Embryonic facial prominence (tissue), 1 donor: ENCODE results near the gene RHO.
"Not testable (repeated sequence)": the region's sequence is repeated elsewhere in the genome, so short reads cannot be mapped to it uniquely, and the experiment has no call there.

Source experiments
- DNase-seq: peaks from one replicate; pipeline ENCODE4 v3.0.0-alpha.2; 2016; ENCODE audit errors: extremely low spot score

The RHO gene

DNA sequence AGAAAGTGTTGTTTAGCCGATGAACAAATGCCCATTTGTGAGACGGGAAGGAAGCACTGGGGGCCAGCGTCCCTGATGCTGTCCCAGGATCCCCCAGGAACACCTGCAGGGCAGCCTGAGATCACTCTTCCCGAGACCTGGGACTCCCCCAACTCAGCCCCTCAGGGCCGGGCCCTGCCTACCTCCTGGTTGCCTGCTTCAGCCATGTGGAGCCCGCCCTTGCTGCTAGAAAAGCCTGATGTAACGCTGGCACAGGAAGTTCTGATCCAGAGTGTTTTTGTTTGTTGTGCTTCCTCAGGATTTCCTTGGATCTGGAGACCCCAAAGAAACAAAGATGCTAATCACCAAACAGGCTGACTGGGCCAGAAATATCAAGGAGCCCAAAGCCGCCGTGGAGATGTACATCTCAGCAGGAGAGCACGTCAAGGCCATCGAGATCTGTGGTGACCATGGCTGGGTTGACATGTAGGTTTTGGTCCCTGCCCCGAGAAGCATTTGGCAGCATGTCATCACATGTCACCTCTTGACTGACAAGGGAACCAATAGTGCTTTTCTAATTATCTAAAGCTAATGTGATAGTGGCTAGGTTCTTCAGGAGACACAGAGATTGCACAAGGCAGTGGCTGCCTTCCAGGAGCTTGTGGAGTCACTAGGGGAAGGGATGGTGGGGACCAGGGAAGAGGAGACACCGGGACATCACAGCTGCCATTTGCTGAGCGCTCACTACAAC is 28.7 kb upstream of the RHO start:
- DNase-seq = not testable (repeated sequence)

DNA sequence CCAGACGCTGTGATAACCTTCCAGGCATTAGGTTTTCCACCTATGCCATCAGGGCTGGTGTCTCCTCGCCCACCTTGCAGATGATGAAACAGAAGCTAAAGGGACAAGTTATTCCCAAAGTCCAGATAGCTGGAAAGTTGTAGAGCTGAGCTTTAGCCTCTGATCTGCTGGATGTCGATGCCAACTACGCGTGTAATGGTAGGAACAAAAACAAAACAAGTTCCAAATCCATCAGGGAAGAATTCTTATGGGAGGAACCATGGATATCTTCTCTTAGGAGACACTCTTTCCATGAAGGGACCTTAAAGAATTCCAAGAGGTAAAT is 28.1 kb upstream of the RHO start:
- no peak for DNase-seq

DNA sequence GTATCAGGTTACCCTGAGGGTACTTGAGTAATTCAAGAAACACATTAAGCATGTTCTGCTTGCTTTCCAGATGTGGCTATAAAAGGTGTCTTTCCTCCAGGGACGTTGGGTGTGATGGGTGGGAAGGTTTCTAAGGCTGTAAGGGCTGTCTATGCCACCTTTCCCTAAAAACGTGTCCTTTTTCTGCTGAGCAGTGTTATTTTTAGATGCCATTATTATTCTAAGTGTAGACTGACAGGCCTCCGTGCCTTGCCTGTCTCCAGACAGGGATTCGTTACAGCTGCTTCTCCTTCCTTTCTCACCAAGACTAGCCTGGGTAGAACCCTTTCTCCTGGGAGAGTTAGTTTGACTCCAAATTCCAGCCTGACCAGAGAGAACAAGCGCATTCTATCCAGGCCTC is 26.8 kb upstream of the RHO start:
- DNase-seq = no peak

DNA sequence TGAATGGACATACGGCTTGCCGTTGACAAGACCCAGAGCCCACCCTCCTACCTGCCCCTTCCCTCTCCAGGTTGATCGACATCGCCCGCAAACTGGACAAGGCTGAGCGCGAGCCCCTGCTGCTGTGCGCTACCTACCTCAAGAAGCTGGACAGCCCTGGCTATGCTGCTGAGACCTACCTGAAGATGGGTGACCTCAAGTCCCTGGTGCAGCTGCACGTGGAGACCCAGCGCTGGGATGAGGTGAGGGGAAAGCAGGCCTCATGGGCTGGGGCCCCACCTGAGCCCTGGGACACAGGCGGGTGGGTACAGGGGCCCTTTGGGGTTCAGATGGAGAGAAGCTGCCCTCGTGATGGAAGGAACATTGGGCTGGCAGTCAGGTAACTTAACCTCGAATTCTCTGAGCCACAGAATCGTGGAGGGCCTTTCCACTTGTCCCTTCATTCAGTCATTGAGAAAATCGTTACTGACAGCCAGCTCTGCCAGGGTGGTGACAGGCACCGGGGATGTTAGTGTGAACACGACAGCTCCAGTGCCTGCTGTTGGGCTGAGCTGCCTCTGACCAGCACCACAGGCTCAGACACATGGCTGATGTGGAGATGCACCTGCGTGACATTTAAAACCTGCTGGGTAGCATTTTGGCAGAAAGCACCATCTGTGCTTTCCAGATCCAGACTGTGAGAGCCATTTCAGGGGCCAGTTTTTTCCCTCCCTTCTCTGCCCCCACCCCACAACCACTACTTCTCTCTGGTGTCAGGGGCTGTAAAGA is 25.6 kb upstream of the RHO start:
- DNase-seq = no peak

DNA sequence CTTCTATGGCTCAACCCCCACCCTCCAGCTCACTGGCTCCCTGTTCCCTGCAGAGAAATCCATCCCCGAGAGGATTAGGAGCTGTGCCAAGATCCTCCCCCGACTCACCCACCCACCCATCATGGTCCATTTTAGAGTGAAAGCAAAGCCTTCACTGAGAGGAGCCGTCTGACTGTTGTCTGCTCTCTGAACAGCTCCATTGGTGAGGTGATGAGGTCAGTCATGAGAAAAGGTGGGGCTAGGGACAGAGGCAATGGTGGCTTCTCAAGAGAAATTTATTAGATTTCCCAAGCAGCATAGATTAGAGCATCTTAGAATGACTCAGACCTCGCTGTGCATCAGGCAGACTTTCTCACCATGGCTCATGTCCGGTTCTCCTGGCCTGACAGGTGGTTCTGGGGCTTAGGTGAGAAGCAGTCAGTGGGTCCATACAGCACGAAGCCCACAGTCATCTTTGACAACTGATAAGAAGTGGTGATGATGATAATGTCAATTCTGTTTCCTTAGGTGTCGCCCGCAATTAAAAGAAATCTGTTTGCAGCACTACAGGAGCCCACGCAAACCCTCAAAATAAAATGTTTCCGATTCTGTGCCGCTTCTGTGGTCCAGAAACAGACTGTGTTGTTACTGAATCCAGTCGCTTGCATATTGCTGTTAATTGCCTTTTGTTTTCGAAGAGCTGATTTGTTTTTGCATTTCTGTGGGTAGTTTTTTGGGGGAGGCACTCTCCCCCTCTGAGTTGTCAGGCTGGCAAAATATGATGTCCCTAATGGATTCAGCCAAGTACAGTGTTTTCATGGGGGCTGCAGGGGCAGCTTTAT is 24.8 kb upstream of the RHO start:
- DNase-seq = no peak

DNA sequence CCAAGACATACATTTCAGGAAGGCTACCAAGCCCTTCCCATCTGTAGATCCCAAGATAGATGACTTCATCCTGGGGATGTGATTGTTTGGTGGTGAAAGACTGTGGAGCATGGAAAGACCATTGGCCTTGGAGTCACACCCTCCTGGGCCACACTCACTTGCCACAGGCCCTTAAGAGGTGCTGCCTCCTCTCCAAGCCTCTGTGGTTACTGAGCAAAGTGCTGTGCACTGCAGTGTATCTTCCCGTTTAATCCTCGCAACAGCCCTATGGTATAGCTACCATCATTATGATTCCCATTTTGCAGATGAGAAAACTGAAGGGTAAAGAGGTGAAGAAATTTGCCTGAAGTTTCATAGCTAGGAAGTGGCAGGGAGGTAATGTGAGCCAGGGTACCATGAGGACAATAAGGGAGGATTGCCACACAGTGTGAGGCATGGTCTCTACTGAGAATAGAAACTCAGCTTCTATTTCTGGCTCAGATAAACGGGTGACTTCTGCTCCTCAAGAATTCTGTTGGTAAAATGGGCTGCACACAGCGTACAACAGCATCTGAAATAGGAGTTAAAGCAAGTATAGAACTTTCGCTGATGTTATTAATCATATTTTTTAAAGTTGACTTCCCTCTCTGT is 23.9 kb upstream of the RHO start:
- no peak for DNase-seq

DNA sequence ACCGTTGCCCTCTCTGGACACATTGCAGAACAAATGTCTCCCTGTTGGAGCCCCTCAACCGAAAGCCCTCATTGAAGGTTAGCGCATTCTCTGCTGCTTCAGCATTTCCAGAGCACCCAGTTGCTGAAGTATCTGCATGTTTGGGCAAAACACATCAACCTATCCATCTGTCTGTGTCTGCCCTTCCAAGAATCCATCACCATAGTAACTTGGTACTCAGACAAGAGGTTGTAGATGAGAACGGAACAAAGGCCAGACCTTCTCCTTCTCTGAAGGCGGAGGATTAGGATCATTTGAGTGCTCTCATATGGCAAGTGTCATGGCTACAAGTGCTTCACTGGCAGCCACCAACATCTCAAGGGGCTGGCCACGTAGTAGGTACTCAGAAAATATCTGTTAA is 23.1 kb upstream of the RHO start:
- no peak for DNase-seq

DNA sequence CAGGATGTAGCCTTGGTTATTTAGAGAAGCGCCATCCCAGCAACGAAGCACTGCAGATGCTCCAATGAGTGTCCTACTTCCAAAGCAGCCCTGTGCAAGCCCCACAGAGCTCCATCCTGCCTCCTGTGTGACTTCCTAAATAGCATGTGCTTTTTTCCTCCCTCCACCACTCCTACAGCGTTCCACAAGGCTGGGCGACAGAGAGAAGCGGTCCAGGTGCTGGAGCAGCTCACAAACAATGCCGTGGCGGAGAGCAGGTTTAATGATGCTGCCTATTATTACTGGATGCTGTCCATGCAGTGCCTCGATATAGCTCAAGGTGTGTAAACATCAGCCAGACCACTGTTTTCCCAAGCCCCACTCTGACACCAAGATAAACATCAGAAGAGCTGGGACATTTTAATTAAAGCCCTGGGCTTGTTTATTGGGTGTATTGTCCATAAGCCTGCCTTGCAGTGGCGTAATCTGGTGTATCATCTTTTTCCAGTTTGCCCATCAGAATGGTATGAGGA is 22.2 kb upstream of the RHO start:
- DNase-seq = no peak

DNA sequence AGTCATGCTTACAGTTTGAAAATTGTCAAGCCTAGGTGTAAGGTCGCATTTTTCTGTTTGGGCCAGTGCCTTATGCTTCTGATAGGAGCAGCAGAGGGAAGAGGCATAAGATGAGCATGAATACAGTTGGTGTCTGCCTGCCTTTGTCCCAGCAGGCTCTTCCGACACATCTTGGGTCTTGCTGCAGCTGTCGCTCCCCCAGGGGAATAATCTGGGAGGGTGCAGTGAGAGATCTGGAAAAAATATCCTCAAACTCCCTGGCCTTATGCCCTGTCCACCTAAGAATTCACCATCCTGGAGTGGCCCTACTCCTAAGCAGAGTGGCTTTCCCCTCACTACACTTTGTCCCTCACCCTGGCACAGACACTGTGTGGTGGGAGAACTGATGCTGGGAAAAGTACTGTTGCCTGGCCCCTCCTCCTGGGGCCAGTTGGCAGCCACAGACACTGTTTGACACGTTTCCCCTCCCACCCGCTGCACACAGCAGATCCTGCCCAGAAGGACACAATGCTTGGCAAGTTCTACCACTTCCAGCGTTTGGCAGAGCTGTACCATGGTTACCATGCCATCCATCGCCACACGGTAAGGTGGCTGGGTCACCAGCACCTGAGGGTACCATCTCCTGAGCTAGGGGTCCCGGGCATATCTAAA is 21.1 kb upstream of the RHO start:
- no peak for DNase-seq

DNA sequence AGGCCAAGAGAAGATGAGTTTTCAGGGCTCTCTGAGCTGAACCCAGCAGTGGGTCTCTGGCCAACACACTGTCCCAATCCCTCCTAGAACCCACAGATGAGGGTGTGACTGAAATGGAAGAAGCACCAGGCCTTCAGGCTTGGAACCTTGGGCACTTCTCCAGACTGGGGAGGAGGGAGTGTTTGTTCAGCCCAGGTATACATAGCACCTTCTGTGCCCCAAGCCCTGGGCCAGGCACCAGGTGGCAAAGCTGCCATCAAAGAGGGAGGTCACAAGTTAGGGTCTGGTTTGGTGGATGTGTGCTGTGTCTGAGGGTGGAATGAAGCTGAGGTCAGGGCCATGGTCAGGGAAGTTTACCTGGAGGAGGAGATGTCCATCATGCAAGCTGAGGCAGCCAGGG is 15.8 kb upstream of the RHO start:
- DNase-seq = no peak

DNA sequence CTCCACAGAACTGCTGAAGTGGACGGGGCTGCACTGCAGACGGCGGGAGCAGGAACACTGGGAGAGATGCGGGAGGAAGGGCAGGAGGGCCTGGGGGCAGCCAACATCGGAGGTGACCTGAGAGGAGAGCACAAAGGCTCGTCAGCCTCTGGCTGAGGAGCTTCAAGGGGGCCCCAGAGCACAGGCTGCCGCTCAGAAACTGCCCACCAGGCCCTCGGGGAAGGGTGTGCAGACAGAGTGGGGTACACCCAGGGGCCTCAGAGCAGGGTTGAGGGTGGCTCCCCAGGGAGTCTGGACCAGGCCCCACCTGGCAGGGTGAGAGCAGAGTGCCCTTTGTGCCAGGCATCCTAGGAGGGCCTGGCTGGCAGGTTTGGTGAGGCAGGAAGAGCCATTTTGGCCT is 14.7 kb upstream of the RHO start:
- DNase-seq = no peak

DNA sequence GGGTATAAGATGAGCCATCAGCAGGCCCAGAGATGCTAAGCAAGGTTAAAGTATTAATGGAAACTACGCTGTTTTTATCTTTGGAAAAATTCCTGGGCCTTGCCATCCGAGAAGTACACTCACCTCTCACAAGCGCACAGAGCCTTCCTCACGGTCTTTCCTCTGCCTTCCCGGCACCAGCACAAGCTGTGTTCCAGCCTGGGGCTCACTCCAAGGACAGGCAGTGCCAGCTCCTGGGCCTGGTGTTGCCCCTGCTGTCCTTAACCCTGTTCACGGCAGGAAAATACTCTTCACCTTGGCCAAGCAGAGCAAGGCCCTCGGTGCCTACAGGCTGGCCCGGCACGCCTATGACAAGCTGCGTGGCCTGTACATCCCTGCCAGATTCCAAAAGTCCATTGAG is 14.3 kb upstream of the RHO start:
- DNase-seq = no peak

DNA sequence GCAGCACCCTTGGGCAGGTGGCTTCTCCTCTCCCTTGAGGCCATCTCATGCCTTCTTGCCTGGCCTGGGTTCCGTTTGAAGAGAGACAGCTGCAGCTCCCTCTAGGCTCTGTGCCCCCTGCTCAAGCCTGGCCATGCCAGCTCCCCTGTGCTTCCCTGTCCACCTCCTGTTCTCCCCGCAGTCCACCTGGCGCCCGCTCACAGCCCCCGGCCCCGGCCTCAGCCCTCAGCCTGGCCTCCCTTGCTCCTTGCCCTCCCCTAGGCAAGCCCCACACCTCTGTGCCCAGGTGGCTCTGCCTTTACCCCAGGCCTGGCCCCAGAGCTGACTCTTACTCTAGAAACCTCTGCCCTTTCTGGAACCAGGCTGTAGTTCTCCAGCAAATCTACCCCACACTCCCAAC is 13.9 kb upstream of the RHO start:
- DNase-seq = no peak

DNA sequence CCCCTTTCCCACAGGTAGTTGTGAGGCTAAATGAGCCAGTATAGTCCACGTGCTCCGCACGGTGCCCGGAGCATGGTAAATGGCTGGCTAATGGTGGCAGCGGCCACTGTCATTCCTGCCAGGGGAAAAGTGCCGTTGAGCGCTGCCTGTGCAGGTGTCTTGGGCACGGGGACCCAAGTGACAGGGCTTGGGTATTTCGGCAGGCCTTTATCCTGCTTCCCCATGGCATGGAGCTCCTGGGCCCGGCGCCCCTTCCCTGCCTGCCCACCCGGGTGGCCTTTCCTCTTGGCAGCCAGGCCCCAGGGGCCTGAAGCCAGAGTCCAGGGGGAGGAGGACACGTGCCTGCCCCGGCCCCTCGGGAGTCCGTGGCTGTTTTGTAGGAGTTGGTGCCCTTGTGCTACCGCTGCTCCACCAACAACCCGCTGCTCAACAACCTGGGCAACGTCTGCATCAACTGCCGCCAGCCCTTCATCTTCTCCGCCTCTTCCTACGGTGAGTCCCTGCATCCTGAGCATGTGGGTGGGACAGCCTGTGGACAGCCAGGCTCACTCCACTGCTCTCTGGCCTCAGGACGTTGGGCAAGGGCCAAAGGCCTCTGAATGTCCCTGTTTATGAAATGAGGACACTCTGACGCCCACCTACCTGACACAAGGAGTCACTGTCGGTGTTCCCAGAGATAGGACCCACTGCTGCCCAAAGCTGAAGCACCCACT is 13.2 kb upstream of the RHO start:
- not testable (repeated sequence) for DNase-seq

DNA sequence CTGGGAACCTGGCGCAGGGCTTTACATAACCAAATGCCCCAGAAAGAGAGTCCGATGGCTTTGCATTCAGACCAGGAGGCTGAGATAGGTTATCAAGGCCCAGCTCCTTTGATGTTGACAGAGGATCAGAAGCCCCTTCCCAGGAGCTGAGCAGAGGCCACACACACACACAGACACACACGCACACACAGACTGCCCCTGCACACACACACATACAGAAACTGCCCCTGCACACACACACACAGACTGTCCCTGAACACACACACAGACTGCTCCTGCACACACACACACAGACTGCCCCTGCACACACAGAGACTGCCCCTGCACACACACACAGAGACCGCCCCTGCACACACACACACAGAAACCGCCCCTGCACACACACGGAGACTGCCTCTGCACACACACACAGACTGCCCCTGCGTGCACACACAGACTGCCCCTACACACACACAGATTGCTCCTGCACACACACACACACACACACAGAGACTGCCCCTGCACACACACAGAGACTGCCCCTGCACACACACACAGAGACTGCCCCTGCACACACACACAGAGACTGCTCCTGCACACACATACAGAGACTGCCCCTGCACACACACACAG is 12.5 kb upstream of the RHO start:
- not testable (repeated sequence) for DNase-seq

DNA sequence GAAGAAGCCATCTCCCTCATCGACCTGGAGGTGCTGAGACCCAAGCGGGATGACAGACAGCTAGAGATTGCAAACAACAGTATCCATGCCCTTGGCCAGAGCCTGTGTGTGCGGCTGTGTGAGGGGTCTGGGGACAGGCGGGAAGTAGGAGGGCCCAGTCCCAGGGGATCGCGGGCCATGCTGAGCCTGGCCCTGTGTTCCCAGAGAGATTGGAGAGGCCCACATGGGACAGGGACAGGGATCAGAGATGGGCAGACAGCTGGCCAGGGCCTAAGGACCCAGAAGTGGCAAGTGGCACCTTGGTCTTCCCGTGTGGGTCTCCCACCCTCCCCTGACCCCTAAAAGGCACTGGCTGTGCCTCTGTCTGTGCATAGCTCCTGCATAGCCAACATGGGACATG is 10.9 kb upstream of the RHO start:
- no peak for DNase-seq

DNA sequence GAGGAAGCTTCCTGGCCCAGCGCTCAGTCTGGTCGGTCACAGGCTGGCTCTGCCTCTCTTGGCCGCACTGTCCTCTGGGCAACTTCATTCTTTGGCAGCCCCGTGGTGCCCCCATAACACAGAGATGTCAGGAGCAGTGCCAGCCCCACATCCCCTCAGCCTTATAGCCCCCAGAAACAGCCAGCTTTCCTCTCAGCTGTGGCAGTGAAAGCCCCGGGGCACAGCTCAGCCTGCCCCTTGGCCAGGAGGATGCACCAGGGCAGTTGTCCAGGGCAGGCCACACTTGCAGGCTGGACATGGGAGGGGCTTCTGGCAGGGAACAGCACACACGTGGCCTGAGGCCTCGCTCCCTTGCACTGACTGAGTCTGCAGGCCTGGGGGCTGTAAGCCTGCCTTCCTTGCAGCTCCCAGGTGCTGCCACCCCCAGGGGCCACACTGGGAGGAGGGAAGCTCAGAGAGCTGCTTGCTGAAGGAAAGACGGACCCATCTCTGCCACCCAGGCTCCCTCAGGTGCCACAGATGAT is 10.3 kb upstream of the RHO start:
- DNase-seq = no peak

DNA sequence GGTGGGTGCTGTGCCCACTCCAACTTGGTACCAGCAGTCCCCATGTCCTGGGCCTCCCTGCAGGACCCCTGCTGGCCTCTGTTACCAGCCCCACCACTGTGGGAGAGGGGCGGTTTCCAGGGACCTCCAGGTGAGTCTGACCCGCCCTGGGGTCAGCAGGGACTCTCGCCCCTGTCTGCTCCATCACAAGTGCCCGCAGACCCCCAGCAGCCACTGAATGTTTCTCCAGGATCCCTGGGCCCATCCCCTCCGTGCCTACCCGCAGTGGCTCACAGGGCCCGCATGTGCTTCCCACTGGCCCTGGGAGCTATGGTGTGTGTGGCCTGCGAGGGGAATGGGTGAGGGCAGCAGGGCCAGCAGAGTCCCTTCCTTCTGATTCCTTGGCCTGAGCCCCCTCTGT is 9.9 kb upstream of the RHO start:
- no peak for DNase-seq

DNA sequence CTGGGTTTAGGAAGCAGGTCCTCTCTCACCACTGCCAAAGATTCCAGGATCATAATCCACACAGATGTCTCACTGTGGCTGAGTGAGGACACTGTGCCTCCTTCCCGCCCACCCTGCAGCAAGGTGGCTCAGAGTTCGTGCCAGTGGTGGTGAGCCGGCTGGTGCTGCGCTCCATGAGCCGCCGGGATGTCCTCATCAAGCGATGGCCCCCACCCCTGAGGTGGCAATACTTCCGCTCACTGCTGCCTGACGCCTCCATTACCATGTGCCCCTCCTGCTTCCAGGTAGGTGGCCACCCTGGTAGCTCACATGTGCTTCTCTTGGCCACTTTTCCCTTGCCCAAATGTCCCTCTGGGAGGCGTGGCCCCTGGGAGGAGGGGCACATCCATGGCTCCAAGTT is 9.0 kb upstream of the RHO start:
- no peak for DNase-seq
